ENCODE results near the gene NFIA. TPM values are rescaled to one million over a fixed set of nuclear protein-coding genes. Genes with fewer than 3 reads are reported as not detected.
A peak's percentile ranks its signal among the peaks of the same experiment; 100 is the strongest.

The NFIA gene
- total RNA-seq, 1 donor from 2014 or later, result 163 TPM

DNA sequence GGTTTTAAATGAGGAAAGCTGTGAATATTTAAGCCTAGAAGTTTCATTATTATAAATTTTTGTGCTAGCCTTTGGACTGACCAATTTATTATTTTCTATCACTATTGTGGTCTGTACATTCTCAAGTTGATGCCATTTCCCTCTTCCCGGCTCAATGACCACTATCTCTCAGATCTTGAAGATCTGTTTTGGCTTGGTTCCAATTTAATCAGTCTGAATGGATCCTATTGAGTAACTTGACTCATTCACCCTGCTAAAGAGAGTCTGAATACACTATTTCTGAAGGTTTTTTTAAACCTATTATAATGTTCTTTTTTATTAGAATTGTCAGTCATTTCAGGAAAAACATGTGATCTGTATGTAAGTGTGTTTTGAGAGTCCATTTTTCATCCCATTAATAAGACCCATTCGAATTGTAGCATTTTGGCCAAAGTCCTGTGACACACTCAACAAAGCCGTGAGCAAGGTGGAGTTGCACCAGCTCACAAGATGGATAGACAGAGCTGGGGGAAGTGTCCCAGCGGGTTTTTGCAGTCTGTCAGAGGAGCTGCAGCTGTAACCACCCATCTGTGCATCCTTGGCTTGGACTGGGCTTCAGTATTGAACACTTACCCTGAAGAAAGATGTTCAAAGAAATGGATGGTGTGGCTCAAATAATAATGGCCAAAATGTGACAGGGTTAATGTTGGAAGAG is 145.6 kb downstream of the NFIA start:
- Mint-ChIP-seq H3K4me3 (no peak overlapping the region), H3K9me3 (no peaks in the 10 kb centered on the region), H3K36me3 (no peaks in the 10 kb centered on the region), H3K27me3 (ENCODE audit: low read depth) (no peaks in the 10 kb centered on the region), H3K27ac (peak overlapping the region; percentile 43), H3K4me1 (peaks cover 41% of the 10 kb centered on the region)
- no peak for DNase-seq (ENCODE audit: low spot score in 2 of 2, unreplicated experiment in 2 of 2)
- TF ChIP-seq, protein P1, sequence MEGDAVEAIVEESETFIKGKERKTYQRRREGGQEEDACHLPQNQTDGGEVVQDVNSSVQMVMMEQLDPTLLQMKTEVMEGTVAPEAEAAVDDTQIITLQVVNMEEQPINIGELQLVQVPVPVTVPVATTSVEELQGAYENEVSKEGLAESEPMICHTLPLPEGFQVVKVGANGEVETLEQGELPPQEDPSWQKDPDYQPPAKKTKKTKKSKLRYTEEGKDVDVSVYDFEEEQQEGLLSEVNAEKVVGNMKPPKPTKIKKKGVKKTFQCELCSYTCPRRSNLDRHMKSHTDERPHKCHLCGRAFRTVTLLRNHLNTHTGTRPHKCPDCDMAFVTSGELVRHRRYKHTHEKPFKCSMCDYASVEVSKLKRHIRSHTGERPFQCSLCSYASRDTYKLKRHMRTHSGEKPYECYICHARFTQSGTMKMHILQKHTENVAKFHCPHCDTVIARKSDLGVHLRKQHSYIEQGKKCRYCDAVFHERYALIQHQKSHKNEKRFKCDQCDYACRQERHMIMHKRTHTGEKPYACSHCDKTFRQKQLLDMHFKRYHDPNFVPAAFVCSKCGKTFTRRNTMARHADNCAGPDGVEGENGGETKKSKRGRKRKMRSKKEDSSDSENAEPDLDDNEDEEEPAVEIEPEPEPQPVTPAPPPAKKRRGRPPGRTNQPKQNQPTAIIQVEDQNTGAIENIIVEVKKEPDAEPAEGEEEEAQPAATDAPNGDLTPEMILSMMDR (IDR thresholded peaks at IDR 0.05; ENCODE audit: unreplicated experiment), result no peak

DNA sequence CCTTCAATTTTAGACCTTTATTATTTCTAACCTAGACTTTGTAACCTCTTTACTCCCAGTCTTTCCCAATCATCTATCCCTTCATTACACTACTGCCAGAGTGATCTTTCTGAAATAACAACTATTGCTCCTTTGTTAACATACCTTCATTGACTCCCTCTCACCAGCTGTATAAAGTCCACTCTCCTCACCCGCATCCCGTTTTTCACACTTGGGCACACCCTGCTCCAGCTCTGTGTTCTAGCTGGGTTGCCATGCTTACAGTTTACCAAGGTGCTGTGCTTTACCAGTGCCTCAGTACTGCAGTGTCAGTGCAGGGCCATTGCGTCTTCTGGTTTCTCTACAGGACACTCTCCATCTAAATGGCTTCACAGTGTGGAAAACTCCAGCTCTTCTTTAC is 148.2 kb downstream of the NFIA start:
- Mint-ChIP-seq H3K27me3 (ENCODE audit: low read depth) (no peaks in the 10 kb centered on the region), H3K4me1 (peaks cover 44% of the 10 kb centered on the region), H3K27ac (peak overlapping the region; percentile 0), H3K9me3 (no peaks in the 10 kb centered on the region), H3K4me3 (no peak overlapping the region), H3K36me3 (peaks cover 4% of the 10 kb centered on the region)
- TF ChIP-seq, protein P1 (IDR thresholded peaks at IDR 0.05; ENCODE audit: unreplicated experiment), result no peak
- DNase-seq (ENCODE audit: low spot score in 2 of 2, unreplicated experiment in 2 of 2), result no peak

GRCh38 chr1:61231795-61232194 is 149.4 kb downstream of the NFIA start:
- Mint-ChIP-seq H3K27ac (no peak overlapping the region), H3K27me3 (ENCODE audit: low read depth) (no peaks in the 10 kb centered on the region), H3K9me3 (no peaks in the 10 kb centered on the region), H3K4me3 (no peak overlapping the region), H3K4me1 (peaks cover 38% of the 10 kb centered on the region), H3K36me3 (peaks cover 4% of the 10 kb centered on the region)
- TF ChIP-seq, protein P1 (IDR thresholded peaks at IDR 0.05; ENCODE audit: unreplicated experiment), result no peak
- DNase-seq (ENCODE audit: low spot score in 2 of 2, unreplicated experiment in 2 of 2), result no peak

DNA sequence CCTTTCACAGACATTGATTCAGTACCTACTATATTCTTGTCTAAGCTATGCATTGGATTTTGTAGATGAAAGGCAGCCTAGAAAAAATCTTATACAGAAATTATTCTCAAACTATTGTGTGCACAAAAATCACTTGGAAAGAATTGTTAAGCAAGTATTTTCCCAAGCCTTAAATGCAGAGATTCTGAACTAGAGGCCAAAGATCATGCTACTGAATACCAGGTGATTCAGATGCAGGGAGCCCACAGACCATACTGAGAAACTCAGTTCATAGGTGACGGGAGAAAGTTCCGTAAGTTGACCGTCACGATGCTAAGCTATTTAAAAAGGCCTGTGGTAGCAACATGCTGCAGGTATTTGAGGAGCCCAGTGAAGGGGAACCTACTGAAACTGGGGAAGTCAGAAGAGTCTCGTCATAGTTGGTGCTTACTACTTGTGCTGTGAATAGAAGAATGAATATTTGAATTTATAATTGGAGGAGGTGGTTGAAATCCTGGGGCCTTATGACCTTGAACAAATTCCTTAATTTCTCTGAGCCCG is 150.8 kb downstream of the NFIA start:
- peaks cover 34% of the 10 kb centered on the region for H3K4me1 Mint-ChIP-seq
- H3K27ac Mint-ChIP-seq, result no peak overlapping the region
- peaks cover 4% of the 10 kb centered on the region for H3K36me3 Mint-ChIP-seq
- H3K27me3 Mint-ChIP-seq (ENCODE audit: low read depth), result no peaks in the 10 kb centered on the region
- H3K9me3 Mint-ChIP-seq, result no peaks in the 10 kb centered on the region
- TF ChIP-seq, protein P1 (IDR thresholded peaks at IDR 0.05; ENCODE audit: unreplicated experiment), result no peak
- DNase-seq (ENCODE audit: low spot score in 2 of 2, unreplicated experiment in 2 of 2), result no peak
- H3K4me3 Mint-ChIP-seq, result no peak overlapping the region

GRCh38 chr1:61234587-61234919 is 152.2 kb downstream of the NFIA start:
- H3K27ac Mint-ChIP-seq, result no peak overlapping the region
- no peaks in the 10 kb centered on the region for H3K27me3 Mint-ChIP-seq (ENCODE audit: low read depth)
- H3K36me3 Mint-ChIP-seq, result peaks cover 4% of the 10 kb centered on the region

More at GRCh38 chr1:61234587-61234919, 152.2 kb downstream of the NFIA start:
- no peak for DNase-seq (ENCODE audit: low spot score in 2 of 2, unreplicated experiment in 2 of 2)
- no peak overlapping the region for H3K4me3 Mint-ChIP-seq
- H3K9me3 Mint-ChIP-seq, result no peaks in the 10 kb centered on the region
- peaks cover 37% of the 10 kb centered on the region for H3K4me1 Mint-ChIP-seq
- TF ChIP-seq, protein P1 (IDR thresholded peaks at IDR 0.05; ENCODE audit: unreplicated experiment), result no peak
